ENCODE data around the gene KLK2.

The KLK2 gene

DNA sequence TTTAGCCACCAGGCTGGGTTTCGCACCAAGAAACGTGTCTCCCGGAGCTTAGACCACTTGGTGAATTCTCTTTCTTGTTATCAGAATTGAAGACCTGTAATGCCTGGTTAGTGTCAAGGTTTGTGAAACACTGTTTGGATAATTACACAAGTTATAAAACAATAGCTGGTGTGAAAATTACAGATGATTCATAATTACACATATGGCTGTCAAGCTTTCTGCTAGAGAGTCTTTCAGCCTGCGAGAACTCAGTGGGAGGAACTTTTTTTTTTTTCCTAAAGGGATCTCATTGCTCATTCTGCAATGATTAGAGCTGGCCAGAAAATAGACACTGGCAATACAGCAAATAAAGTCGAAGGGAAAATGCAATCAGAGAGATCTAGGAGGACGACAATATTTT lies 51.3 kb downstream of the KLK2 start:
- TF ChIP-seq CTCF (IDR thresholded peaks at IDR 0.05; ENCODE audit: low read depth, low read length): no peak
- peaks cover 87% of the 10 kb centered on the region for H3K27me3 ChIP-seq (ENCODE audit: insufficient read depth, low read depth, severe bottlenecking)

DNA sequence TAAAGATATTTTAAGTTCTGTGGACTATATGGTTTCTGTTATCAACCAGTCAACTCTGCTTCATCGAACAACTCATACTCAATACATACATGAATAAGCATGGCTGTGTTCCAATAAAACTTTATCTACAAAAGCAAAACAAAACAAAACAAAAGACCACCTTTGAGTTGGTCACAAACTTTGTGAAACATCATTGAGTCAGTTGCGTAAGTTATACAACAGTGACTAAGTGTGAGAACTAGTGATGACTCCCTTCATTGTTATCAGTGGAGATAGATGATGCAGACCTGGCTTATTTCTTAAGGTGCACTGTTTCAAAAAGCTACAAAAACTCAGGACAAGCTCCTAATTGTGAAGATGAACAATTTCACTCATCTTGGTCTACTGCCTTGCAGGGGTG lies 52.5 kb downstream of the KLK2 start:
- no peak for DNase-seq
- no peaks in the 10 kb centered on the region for H3K36me3 ChIP-seq
- H3K9me3 ChIP-seq (ENCODE audit: severe bottlenecking): no peaks in the 10 kb centered on the region

More for the DNA sequence above, 51.3 kb downstream of the KLK2 start:
- H3K9me3 ChIP-seq (ENCODE audit: severe bottlenecking): peaks cover 3% of the 10 kb centered on the region
- no peaks in the 10 kb centered on the region for H3K36me3 ChIP-seq
- no peak overlapping the region for H3K4me3 ChIP-seq (ENCODE audit: low read depth, low read length)
- H3K27ac ChIP-seq: no peak overlapping the region
- DNase-seq: no peak

DNA sequence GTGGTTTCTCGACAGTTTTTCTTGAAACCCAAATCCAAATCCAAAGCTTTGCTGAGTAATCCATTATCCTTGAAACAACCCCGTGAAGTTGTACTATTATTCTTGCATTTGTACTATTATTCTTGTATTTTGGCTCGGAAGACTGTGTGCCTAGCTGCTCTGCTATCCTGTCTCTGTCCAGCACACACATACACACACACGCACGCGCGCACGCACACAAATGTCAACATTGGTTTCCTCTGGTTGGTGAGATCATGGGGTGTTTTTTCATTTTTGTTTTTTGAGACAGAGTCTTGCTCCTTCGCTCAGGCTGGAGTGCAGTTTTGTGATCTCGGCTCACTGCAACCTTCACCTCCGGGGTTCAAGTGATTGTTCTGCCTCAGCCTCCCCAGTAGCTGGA lies 52.9 kb downstream of the KLK2 start:
- Histone ChIP-seq H3K9me3 (ENCODE audit: severe bottlenecking) (no peaks in the 10 kb centered on the region), H3K4me3 (ENCODE audit: low read depth, low read length) (no peak overlapping the region), H3K36me3 (no peaks in the 10 kb centered on the region), H3K27me3 (ENCODE audit: insufficient read depth, low read depth, severe bottlenecking) (peaks cover 86% of the 10 kb centered on the region), H3K27ac (no peak overlapping the region)
- no peak for DNase-seq
- TF ChIP-seq CTCF (IDR thresholded peaks at IDR 0.05; ENCODE audit: low read depth, low read length): no peak

More for the DNA sequence above, 52.5 kb downstream of the KLK2 start:
- no peak overlapping the region for H3K27ac ChIP-seq
- no peak overlapping the region for H3K4me3 ChIP-seq (ENCODE audit: low read depth, low read length)
- no peak for TF ChIP-seq CTCF (IDR thresholded peaks at IDR 0.05; ENCODE audit: low read depth, low read length)
- H3K27me3 ChIP-seq (ENCODE audit: insufficient read depth, low read depth, severe bottlenecking): peaks cover 87% of the 10 kb centered on the region

- Histone ChIP-seq H3K27ac (no peak overlapping the region), H3K27me3 (ENCODE audit: insufficient read depth, low read depth, severe bottlenecking) (peaks cover 85% of the 10 kb centered on the region), H3K4me3 (ENCODE audit: low read depth, low read length) (no peak overlapping the region), H3K36me3 (no peaks in the 10 kb centered on the region), H3K9me3 (ENCODE audit: severe bottlenecking) (peaks cover 2% of the 10 kb centered on the region)
- no peak for TF ChIP-seq CTCF (IDR thresholded peaks at IDR 0.05; ENCODE audit: low read depth, low read length)
- no peak for DNase-seq
Observed at GRCh38 chr19:50928831-50929230, 55.6 kb downstream of the KLK2 start.

Measured in WERI-Rb-1 (cell line).